CD4-positive, alpha-beta T cell treated with Interleukin-4 for 4 hours (primary cell): ENCODE measurements around the gene GPBP1L1.
"Not testable (repeated sequence)": the region's sequence is repeated elsewhere in the genome, so short reads cannot be mapped to it uniquely, and the experiment has no call there.

Source experiments
- DNase-seq: peaks from one replicate; pipeline ENCODE4 v3.0.0-alpha.2; 2020

The GPBP1L1 gene, protein sequence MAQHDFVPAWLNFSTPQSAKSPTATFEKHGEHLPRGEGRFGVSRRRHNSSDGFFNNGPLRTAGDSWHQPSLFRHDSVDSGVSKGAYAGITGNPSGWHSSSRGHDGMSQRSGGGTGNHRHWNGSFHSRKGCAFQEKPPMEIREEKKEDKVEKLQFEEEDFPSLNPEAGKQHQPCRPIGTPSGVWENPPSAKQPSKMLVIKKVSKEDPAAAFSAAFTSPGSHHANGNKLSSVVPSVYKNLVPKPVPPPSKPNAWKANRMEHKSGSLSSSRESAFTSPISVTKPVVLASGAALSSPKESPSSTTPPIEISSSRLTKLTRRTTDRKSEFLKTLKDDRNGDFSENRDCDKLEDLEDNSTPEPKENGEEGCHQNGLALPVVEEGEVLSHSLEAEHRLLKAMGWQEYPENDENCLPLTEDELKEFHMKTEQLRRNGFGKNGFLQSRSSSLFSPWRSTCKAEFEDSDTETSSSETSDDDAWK

DNA sequence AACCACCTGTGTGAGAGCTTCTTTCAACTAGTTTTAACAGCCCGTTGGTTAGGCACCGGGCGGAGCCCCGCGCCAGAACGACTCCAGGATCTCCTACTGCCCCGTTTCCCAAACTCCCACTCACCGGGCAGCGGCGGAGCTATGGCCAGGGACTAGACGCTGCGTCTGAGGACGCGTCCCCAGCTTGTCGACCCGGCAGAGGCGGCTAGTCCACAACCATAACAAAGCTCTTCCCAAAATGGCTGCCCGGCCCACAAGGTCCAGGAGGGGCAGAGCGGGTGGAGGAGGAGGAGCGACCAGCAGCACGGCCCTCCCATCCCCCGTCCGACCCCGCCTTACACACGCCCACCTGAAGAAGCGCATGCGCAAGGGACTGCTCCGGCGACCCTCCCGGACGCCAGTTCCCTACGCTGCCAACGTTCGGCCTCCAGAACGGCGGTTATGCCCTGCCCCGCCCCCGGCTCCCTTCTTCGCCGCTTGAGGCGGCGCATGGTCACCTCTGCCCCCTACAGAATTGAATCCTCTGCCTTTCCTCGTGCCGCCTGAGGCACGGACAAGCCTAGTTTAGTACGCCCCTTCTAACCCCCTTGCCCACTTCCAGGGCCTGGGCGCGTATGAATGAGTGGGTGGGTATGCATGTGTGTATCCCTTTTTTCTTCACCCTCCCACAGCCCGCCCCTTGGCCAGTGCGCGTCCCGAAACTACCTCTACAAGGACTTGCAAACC is at the start of gene GPBP1L1:
Gene GPBP1L1 (minus strand): TSS at position 246 of the 726 bp plus-strand sequence. CDS start 27,446 bp downstream, outside the sequence.
- DNase-seq, result peak; percentile 97

DNA sequence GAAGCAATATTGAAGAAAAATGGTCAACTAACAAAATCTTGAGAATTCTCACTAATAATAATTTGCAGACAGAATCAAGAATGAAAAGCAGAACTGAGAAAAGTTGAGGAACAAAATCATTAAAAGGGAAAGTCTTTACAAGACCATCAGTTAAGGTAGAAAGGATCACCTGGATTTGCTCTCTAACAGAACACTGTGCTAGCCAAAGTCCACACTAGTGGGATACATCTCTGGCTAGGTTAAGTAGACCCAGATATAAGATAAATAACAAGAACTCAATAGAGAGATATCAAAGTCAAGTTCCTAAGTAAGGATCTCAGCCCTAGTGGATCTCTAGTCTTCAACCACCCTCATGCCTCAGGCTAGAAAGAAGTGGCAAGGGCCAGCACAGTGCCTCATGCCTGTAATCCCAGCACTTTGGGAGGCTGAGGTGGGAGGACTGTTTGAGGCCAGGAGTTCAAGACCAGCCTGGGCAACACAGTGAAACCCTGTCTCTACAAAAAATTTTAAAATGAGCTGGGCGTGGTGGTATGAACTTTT is 44.5 kb upstream of the GPBP1L1 start:
- DNase-seq, result no peak

DNA sequence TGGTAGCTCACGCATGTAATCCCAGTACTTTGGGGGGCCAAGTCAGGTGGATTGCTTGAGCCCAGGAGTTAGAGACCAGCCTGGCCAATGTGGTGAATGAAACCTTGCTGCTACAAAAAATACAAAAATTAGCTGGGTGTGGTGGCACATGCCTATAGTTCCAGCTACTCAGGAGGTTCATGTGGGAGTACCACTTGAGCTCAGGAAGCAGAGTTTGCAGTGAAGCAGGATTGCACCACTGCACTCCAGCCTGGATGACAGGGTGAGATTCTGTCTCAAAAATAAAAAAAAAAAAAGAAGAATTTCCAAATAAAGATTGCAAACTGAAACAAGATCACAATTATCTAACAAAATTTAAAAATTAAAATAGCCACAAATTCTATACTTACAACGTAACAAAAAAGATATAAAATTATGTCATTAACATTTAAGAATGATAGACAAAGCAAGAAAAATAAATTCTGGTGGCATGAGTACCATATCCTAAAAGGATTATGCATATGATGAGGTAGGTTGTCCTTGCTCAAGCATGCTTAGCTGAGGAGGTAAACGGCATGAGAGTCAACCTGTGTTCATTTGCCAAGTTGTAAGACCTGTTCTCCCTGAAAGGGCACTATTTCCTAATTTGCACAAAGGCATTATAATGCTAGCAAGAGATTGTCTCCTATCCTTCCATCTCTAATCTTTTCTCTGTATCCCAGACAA is 43.9 kb upstream of the GPBP1L1 start:
- no peak for DNase-seq

DNA sequence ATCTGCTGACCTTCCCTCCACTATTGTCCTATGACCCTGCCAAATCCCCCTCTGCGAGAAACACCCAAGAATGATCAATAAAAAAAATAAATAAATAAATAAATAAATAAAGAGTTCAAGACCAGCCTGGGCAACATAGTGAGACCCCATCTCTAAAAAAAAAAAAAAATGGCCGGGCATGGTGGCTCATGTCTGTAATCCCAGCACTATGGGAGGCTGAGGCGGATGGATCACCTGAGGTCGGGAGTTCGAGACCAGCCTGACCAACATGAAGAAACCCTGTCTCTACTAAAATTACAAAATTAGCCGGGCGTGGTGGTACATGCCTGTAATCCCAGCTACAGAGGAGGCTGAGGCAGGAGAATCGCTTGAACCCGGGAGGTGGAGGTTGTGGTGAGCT is 39.7 kb upstream of the GPBP1L1 start:
- DNase-seq, result not testable (repeated sequence)

DNA sequence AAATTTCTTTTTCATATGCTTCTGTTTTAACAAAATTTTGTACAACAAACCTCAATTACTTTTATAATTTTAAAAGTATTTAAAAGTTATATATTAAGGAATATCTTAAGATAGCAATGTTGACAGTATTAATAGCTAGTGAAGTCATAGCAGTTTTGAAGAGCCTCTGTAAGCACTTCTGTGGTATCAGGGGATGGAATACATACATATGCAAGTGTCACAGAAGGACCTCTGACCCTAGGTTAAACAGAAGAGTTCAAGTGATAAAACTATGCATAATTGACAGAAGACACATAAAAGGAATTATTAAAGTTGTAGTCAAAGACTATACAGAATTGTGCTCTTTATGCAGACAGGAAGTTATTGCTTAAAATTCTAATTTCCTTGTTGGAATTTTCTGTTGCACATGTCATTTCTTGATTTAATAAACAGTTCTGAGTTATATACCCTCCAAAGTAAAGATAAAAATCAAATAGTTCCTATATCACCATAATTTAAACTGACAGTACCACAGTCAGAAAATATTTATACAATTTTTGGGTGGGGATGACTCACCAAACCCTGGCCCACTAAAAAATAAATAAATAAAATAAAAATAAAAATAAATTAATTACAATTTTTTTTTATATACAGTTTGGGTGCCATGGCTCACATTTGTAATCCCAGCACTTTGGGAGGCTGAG is 37.1 kb upstream of the GPBP1L1 start:
- DNase-seq, result no peak

DNA sequence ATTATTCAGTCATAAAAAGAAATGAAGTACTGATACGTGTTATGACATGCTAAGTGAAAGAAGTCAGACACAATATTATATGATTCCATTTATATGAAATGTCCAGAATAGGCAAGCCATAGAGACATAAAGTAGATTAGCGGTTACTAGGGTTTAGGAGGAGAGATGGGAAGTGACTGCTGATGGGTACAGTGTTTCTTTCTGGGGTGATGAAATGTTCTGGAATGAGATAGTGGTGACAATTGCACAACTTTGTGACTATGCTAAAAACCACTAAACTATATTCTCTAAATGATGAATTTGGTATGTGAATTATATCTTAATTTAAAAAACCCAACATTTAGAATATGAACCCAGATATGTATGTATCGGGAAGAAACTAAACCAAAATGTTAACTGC is 36.5 kb upstream of the GPBP1L1 start:
- no peak for DNase-seq

DNA sequence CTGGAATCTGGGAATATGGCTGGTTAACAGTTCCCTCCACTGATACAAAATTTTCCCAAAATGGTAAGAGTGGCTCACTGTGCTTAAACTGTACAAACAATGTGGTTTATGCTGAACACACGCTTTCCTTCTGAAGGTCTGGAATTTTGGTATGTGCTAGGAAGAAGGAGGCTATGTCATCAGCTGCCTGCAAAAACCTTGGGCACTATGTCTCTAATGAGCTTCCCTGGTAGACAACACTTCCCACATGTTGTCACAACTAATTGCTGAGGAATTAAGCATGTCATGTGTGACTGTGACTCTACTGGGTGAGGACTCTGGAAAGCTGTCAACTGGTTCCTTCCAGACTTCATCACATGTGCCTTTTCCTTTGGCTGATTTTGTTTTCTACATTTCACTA is 34.9 kb upstream of the GPBP1L1 start:
- DNase-seq, result no peak

DNA sequence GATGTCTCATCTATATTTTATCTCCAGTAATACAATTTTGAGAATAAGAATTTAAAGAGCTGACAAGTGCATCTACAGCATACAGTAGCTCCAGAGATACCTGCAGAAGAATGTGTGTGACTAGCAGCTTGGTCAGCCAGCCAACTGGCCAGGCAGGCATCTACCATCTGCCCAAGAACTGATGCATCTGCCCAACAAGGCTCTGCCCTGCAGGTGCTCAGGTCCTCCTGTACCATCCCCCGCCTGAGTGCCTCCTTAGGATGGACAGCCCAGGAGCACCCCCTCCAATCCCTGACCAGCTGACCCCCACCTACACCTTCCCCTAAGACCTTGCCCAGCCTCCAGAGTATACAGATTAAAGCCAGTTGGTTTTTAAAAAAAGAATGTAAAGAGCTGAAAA is 32.0 kb upstream of the GPBP1L1 start:
- no peak for DNase-seq

DNA sequence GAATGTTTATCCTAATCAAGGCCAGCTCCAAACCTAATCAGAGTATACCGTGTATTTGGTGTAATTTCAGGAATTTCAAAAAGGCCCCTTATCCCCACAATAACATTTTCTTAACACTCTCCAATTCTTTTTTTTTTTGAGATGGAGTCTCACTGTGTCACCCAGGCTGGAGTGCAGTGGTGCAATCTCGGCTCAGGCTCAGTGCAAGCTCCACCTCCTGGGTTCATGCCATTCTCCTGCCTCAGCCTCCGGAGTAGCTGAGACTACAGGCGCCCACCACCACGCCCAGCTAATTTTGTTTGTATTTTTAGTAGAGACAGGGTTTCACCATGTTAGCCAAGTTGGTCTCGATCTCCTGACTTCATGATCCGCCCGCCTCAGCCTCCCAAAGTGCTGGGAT is 31.1 kb upstream of the GPBP1L1 start:
- DNase-seq, result not testable (repeated sequence)

DNA sequence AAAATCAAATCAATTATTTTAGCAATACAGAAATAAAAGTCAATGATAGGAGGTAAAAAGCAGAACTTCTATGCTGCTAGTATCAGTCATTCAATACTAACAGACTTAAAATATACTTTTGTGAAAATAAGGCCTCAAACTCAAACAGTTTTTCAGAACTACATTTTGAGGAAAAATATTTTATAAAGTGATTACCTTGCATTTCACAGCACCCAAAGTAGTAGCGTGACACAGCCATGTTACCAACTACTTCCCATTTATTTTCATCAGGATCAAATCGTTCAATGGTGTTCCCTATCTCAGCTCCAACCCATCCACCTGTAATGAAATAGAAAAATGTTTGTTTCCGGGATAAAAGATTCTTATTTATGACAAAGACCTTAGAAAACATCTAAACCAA is 30.4 kb upstream of the GPBP1L1 start:
- no peak for DNase-seq

DNA sequence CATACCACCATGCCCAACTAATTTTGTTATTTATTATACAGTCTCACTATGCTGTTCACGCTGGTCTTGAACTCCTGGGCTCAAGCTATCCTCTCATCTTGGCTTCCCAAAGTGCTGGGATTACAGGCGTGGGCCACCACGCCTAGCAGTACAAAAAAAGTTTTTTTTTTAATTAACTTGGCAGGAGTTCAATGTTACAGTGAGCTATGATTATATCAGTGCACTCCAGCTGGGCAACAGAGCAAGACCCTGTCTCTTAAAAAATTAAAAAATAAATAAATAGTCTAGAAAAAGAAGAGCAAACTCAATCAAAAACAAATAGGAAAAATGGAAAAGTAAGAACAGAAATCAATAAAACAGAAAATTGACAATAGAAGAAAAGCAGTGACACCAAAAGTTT is 27.4 kb upstream of the GPBP1L1 start:
- no peak for DNase-seq

DNA sequence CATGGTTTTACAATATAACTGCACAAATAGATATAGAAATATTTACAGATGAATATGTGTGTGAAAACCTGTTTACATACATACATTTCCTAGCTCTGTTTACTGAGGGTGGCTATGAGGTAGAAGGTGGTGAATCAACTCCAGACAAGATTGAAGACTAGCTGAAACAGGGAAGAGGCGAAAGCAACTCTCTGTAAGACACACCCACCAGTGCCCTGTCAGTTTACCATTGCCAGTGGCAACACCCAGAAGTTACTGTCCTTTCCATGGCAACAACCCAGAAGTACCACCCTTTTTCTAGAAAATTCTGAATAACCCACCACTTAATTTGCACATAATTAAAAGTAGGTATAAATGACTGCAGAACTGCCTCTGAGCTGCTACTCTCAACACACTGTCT is 18.3 kb upstream of the GPBP1L1 start:
- DNase-seq, result no peak

DNA sequence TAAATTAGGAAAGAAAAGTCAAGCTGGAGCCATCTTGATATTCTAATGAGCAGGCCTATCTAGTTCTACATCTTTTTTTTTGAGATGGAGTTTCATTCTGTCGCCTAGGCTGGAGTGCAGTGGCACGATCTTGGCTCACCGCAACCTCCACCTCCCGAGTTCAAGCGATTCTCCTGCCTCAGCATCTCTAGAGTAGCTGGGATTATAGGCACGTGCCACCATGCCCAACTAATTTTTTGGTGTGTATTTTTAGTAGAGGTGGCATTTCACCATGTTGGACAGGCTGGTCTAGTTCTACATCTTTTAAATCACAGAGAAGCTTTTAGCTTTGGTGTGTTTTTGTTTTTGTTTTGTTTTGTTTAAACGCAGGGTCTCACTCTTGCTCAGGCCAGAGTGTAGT is 8.5 kb upstream of the GPBP1L1 start:
- DNase-seq, result no peak

DNA sequence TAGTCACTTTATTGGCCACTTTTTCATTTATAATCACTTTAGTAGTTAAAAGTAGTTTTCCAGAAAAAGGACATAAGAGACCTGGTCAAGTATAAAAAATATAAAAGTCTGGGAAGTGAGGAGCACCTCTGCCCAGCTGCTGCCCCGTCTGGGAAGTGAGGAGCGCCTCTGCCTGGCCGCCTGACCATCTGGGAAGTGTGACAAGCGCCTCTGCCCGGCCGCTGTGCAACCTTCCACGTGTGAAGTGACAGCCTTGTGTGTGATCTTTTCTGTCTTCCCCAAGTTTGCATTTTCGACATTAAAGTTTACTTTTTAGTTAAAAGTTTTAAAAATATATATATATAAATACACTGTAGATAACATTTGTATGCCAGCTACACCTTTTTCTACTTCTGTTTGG is 7.5 kb upstream of the GPBP1L1 start:
- not testable (repeated sequence) for DNase-seq

DNA sequence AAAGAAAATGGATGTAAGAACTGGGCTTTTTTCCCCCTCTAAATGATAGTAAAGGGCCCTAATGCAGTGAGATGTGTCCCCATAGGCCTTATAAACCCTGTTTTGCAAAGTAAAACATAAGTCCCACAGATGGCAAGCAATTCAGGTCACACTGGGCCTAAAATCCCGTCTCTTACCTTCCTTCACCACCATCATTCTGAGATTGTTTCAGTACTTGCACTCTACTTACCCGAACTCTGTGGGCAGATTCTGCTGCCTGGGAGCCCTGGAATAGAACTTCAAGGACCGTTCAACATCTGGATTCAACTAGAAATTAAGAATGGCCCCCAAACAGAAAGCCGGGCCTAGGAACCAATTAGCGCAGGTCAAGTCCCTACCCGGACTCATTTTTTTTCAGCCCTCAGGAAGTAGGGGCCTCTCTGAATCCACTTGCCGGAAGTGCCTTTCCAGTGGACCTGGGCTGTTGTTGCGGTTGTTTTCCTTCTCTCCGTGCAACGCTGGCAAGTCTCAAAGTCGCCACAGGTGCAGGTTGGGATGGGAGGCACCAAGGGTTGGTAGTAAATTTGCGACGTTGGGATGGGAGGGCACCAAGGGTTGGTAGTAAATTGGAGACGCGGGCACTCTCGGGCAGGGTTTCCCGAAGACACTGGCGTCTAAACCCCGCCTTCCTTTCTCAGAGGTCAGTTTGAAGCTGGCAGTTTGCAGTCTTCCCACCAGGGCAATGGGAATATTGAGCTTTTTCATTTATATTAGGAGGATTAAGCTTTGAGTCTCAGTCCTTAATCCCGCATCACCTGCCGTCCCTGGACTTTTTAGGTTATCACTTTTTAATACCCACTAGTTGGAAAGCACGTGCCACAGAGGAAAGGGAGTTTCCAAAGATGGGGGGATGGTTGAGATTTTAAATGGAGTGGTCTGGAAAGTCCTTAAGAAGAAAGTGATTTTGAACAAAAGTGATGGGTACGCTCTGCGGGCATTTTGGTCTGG is 1.7 kb upstream of the GPBP1L1 start, which contains the start of gene TMEM69:
Gene TMEM69 (plus strand): TSS at position 428 of the 987 bp plus-strand sequence. CDS start 2,888 bp downstream, outside the sequence.
- DNase-seq, result peak; percentile 86

DNA sequence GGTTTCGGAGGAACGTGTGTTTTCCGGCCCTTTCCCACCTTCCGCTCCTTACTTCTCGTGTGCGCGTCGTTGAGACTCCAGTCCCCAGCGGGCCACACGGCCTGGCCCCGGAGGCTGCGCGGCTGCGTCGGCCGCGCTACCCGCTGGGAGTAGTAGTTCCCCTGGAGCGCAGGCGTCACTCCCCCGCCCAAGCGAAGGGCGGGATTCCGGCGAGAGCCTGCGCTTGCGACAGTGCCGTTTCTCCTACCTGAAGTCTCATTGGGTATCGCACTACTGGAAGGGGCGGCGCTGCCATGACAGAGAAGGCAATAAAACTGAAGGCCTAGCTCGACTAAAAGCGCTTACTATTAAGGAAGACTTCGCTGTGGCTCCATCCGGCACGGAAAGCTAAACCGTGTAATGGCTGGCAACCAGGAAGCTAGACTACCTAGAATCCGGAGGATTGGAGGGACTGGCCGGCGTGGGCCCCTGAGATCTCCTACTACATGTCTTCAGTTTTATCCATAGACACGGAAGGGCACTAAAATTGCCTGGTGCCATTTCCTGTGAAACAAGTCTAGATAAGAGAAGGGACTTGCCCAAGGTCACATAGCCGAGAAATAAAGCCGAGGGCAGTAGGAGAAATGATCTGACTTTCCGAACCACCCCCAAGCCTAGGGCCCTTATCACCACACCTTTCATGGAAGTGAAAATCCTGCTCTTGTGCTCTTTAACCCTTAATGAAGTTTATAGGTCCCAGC is 851 bp upstream of the GPBP1L1 start:
- DNase-seq, result peak; percentile 99

DNA sequence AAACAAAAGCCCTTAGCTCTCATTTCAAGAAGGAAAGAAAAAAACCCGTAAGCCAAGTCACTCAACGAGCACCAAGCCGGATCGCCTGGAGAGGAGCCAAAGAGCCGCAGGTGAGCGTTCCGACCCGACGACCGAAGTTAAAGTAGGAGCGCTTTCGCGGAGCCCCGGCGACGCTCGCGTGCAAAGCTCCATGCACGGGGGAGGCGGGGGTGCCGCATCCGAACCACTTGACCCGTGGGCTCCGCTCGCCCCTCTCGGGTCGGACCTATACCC is 382 bp downstream of the GPBP1L1 start:
- DNase-seq, result peak; percentile 50

DNA sequence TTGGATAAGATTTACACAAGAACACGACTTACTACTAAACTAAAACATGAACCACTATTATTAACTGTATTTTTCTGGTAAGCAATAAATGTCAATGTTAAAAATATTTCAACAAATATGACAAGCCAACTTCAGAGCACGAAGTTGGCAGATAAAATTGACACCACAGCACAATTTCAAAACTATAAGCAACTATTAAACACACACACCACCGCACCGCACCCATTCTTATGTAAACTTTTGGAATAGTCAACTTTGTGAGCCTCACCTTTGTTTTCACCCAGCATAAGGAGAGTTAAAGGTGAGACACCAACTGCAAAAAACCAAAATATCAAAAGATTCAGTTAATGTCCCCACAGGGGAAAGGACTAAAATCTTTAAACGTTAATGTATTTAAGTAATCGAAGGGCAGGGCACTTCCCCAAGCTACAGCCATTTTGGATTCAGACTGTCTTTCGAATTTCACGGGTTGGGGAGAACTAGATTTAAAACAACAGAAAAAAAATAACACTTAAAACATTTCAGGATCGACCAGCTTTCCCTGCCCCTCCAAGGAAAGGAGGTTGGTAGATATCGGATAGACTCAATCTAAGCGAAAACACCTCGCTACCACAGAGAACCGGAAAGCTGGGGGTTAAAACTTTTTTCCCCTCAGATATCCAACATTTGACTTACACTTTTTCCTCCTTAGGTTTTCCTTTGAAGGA is 872 bp downstream of the GPBP1L1 start:
- DNase-seq, result no peak

DNA sequence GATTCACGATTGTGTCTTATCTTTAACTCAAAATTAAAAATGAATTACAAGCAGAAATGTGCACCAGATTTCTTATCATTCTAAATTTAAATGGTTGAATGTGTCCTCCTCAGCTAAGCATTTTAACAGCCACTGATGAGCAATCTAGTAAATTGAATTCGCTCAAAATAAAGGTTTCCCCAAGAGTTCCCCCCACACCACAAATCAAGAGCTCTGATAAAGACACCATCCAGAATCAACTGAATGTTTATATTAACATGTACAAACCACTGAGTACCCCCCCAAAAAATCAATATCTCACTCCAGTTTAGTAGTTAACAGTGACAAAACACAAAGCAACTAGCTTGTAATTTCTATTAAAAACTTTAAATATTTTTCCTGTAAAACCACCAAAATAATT is 1.9 kb downstream of the GPBP1L1 start:
- no peak for DNase-seq

DNA sequence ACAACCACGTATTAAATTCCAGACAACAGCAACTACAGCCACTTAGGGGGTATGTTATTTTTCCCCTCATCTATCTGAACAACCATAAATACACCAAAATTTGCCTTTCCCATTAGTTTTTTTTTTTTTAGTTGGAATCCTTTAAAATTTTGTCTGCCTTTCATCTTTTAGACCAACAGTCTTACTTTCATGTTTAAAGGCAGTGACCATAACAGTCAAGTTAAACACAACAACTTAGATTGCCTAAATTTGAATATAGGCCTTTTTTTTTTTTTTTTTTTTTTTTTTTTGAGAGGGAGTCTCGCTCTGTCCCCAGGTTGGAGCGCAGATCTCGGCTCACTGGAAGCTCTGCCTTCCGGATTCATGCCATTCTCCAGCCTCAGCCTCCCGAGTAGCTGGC is 3.4 kb downstream of the GPBP1L1 start:
- DNase-seq, result no peak
